Subcutaneous abdominal adipose tissue (tissue), 5 donors: Measurements from ENCODE around the gene TNFSF10.
"Not testable (repeated sequence)": the region's sequence is repeated elsewhere in the genome, so short reads cannot be mapped to it uniquely, and the experiment has no call there.

ENCODE experiments used
- H3K27ac ChIP-seq: one replicate; pipeline ENCODE4 v1.7.0; 2013; ENCODE audit warnings: low read depth, mild to moderate bottlenecking, inconsistent platforms, low read length, moderate library complexity
- H3K27me3 ChIP-seq, 5 donors: one replicate each; pipeline ENCODE4 v1.7.0; 2013; ENCODE audit warnings: low read length in 5 of 5, inconsistent platforms in 1 of 5; ENCODE audit not compliant: control insufficient read depth in 5 of 5, insufficient read depth in 4 of 5
- H3K36me3 ChIP-seq, 5 donors: one replicate each; pipeline ENCODE4 v1.7.0; 2013; ENCODE audit warnings: low read length in 5 of 5; ENCODE audit not compliant: control insufficient read depth in 5 of 5, insufficient read depth in 5 of 5
- H3K4me1 ChIP-seq, 5 donors: one replicate each; pipeline ENCODE4 v1.7.0; 2013; ENCODE audit warnings: low read length in 5 of 5, mild to moderate bottlenecking in 3 of 5, moderate library complexity in 1 of 5; ENCODE audit not compliant: control insufficient read depth in 5 of 5, insufficient read depth in 5 of 5
- H3K4me3 ChIP-seq, 5 donors: one replicate each; pipeline ENCODE4 v1.7.0; 2013; ENCODE audit warnings: low read length in 5 of 5, low read depth in 1 of 5
- H3K9ac ChIP-seq, 5 donors: one replicate each; pipeline ENCODE4 v1.7.0; 2013; ENCODE audit warnings: low read length in 5 of 5, mild to moderate bottlenecking in 4 of 5, moderate library complexity in 3 of 5
- H3K9me3 ChIP-seq, 5 donors: one replicate each; pipeline ENCODE4 v1.7.0; 2013; ENCODE audit warnings: low read length in 5 of 5; ENCODE audit not compliant: control insufficient read depth in 5 of 5
- donor health status: healthy.
- donor health status: healthy.
- donor health status: healthy.
- donor health status: healthy.
- donor health status: healthy.

Gene TNFSF10

DNA sequence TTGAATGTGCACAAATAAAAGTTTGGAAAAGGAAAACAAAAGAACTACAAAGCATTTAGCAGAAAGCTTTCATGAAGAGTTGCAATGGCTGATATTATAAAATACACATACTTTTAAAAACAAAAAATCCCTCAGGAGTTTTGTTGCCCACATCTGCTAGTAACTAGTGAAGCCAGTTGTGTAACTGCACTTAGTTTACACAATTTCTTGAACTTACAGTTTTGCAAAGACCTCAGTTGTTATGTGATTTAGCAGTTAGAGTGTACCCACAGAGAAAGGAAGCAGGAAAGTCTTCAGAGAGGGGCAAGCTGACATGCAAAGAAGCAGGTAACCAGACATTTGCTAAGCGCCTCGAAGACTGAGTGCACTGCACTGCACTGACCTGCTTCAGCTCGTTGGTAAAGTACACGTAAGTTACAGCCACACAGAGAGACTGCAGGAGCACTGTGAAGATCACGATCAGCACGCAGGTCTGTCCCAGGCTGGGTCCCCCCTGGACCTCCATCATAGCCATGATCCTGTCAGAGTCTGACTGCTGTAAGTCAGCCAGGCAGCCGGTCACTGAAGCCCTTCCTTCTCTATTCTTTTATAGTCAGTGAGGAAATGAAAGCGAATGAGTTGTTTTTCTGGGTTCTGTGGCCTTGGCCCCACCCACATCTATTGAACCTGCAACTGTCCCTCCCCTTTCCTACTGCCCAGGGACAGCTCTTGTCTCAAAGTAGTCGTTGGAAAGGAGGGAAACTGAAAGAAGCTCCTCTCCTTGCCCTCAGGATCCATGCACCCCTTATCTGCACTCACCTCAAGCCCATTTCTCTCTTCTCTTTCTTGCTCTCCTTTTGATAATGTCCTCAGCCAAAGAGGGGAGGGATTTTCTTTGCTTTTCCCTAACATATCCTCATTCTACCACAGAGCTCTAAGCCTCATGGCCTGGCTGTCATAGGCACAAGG is at the start of gene TNFSF10:
Gene TNFSF10 (minus strand): TSS at position 560 of the 948 bp plus-strand sequence. CDS start 46 bp downstream, at position 514.
- Histone ChIP-seq H3K27ac (peak within 1 kb of the TSS; percentile 84), H3K9ac (peak within 1 kb of the TSS; percentile 62 to 94 (median 84)), H3K4me1 (peaks cover 1 to 42% (median 34%) of the 10 kb centered on the region in 5 donors), H3K36me3 (peaks cover 0 to 3% (median 0%) of the 10 kb centered on the region in 5 donors), H3K4me3 (peak within 1 kb of the TSS; percentile 87 to 99 (median 96)), H3K27me3 (no peaks in the 10 kb centered on the region), H3K9me3 (no peaks in the 10 kb centered on the region)

DNA sequence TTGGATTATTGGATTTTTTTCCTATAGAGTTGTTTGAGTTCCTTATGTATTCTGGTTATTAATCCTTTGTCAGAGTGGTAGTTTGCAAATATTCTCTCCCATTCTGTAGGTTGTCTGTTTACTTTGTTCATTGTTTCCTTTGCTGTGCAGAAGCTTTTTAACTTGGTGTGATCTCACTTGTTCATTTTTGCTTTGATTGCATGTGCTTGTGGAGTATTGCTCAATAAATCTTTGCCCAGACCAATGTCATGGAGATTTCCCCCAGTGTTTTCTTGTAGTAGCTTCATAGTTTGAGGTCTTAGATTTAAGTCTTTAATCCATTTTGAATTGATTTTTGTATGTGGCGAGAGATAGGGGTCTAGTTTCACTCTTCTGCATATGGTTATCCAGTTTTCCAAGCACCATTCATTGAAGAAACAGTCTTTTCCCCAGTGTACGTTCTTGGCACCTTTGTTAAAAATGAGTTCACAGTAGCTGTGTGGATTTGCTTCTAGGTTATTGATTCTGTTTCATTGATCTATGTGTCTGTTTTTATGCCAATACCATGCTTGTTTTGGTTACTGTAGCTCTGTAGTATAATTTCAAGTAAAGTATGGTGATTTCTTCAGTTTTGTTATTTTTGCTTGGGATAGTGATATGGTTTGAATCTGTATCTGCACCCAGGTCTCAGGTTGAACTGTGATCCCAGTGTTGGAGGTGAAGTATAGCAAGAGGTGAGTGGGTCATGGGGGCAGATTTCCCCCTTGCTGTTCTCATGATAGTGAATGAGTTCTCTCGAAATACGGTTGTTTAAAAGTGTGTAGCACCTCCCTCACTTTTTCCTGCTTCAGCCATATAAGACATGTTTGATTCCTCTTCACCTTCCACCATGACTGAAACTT is 46.1 kb upstream of the TNFSF10 start:
- Histone ChIP-seq H3K27me3 (no peaks in the 10 kb centered on the region), H3K9me3 (peaks cover 0 to 5% (median 0%) of the 10 kb centered on the region in 5 donors), H3K36me3 (no peaks in the 10 kb centered on the region), H3K9ac (no peak overlapping the region), H3K4me1 (peaks cover 0 to 20% (median 11%) of the 10 kb centered on the region in 5 donors), H3K27ac (no peak overlapping the region), H3K4me3 (no peak overlapping the region)

DNA sequence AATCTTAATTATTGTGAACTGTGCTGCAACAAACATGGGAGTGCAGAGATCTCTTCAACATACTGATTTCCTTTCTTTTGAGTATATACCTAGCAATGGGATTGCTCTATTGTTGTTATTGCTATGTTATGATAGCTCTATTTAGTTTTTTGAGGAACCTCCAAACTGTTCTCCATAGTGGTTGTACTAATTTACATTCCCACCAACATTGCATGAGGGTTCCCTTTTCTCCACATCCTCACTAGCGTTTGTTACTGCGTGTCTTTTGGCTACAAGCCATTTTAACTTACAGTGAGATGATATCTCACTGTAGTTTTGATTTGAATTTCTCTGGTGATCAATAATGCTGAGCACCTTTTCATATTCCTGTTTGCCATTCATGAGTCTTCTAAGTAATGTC is 45.5 kb upstream of the TNFSF10 start:
- Histone ChIP-seq H3K9ac (no peak overlapping the region), H3K9me3 (peaks cover 0 to 5% (median 0%) of the 10 kb centered on the region in 5 donors), H3K4me1 (peaks cover 0 to 25% (median 14%) of the 10 kb centered on the region in 5 donors), H3K27ac (no peak overlapping the region), H3K4me3 (no peak overlapping the region), H3K36me3 (no peaks in the 10 kb centered on the region), H3K27me3 (no peaks in the 10 kb centered on the region)

DNA sequence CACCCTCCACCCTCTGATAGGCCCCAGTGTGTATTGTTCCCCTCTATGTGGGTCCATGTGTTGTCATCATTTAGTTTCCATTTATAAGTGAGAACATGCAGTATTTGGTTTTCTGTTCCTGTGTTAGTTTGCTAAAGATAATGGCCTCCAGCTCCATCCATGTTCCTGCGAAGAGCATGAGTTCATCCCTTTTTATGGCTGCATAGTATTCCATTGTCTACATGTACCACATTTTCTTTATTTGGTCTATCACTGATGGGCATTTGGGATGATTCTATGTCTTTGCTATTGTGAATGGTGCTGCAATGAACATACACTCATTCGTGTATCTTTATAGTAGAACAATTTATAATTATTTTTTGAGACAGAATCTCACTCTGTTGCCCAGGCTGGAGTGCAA is 43.6 kb upstream of the TNFSF10 start:
- H3K27me3 ChIP-seq, H3K4me3 ChIP-seq, H3K9ac ChIP-seq, H3K36me3 ChIP-seq, H3K27ac ChIP-seq, H3K9me3 ChIP-seq: not testable (repeated sequence)
- H3K4me1 ChIP-seq, result peaks cover 0 to 36% (median 29%) of the 10 kb centered on the region in 5 donors

DNA sequence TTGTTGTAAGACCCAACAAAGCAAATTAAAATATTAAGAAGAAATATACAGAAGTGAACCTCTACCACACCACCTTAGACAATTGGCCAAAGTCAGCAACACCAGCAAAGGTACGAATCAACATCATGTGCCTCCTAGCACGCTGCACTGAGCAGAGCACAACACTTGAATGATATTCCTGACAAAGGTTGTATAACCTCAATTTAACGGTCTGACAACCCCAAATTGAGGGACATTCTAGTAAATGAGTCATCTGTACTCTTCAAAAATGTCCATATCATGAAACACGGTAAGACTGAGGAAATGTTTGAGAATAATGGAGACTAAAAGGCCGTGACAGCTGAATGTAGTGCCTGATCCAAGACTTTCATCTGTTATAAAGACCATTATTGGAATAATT is 41.3 kb upstream of the TNFSF10 start:
- no peak overlapping the region for H3K4me3 ChIP-seq
- H3K27ac ChIP-seq, result peak overlapping the region; percentile 58
- no peaks in the 10 kb centered on the region for H3K27me3 ChIP-seq
- no peak overlapping the region for H3K9ac ChIP-seq
- no peaks in the 10 kb centered on the region for H3K9me3 ChIP-seq
- H3K4me1 ChIP-seq, result peaks cover 0 to 43% (median 29%) of the 10 kb centered on the region in 5 donors
- H3K36me3 ChIP-seq, result no peaks in the 10 kb centered on the region

DNA sequence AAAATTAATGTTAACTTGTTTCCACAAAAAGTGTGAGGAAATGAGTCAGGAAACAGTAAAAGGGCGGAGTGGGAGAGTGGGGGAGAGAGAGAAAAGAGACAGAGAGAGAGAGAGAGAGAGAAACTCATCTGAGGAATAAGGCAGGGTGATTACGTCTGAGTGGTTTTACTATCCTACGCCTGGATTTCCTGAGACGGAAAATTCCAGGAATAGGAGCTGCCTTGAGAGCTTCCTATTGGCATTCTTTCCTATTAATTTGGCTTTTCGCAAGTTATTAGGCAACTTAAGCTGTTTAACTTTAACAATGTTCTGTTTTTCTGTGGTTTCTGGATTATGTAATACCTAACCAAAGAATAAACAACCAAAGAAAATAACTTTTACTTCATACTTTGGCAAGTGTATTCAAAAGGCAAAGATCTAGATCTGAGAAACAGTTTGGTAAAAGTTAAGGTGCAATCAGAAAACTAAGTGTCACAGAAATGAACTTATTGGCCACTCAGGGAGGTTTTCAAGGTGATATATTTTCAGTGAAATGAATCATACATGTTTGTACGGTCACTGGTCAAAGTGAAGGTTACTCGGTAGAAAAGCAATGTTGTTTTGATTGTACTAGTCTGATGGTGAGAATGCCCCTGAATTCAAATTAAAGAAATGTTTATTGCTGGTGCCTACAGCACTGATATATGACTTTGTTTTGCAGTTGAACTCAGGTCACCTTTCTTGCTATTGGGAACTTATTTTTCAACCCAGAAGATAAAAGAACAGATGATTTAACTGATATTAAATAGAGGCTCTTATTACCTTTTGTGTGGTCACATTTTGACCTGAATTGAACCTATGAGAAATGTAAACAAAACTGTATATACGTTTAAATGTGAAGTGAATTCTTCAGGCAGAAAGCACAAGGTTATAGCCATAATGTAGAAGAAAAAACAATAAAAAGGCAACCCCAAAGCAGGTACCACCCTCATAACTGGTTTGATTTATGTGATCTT is 39.9 kb upstream of the TNFSF10 start:
- H3K9ac ChIP-seq, result peak overlapping the region in 4 of 5 donors; percentile 12 to 48 (median 44)
- no peaks in the 10 kb centered on the region for H3K27me3 ChIP-seq
- H3K9me3 ChIP-seq, result no peaks in the 10 kb centered on the region
- peak overlapping the region; percentile 58 for H3K27ac ChIP-seq
- peak overlapping the region in 4 of 5 donors; percentile 12 to 27 (median 20) for H3K4me3 ChIP-seq
- H3K4me1 ChIP-seq, result peaks cover 0 to 46% (median 33%) of the 10 kb centered on the region in 5 donors
- H3K36me3 ChIP-seq, result no peaks in the 10 kb centered on the region

DNA sequence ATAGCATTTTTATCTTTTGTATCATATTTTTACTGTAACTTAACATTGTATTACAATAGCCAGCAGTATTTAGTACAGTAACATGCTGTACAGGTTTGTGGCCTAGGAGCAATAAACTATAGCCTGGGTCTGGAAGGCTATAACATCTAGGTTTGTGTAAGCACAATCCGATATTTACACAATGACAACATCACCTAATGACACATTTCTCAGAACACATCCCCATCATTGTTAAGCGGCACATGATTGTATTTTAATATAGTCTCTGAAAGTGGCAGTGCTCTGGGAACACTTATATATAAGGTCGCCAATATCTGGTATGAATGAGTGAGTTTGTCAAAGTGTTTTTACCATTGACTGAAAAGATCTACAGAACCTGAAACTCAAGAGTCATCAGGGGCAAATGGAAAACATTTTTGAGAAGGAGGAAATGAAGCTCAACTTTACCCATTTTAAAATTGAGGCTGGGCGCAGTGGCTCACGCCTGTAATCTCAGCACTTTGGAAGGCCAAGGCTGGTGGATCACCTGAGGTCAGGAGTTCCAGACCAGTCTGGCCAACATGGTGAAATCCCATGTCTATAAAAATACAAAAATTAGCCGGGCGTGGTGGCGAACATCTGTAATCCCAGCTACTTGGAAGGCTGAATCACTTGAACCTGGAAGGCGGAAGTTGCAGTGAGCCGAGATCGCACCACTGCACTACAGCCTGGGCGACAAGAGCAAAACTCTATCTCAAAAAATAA is 38.8 kb upstream of the TNFSF10 start:
- Histone ChIP-seq H3K27ac (peak overlapping the region; percentile 58), H3K27me3 (no peaks in the 10 kb centered on the region), H3K4me1 (peaks cover 0 to 54% (median 42%) of the 10 kb centered on the region in 5 donors), H3K4me3 (peak overlapping the region in 2 of 5 donors; percentile 12 to 27), H3K9ac (peak overlapping the region in 2 of 5 donors; percentile 12 to 37), H3K9me3 (no peaks in the 10 kb centered on the region), H3K36me3 (no peaks in the 10 kb centered on the region)

DNA sequence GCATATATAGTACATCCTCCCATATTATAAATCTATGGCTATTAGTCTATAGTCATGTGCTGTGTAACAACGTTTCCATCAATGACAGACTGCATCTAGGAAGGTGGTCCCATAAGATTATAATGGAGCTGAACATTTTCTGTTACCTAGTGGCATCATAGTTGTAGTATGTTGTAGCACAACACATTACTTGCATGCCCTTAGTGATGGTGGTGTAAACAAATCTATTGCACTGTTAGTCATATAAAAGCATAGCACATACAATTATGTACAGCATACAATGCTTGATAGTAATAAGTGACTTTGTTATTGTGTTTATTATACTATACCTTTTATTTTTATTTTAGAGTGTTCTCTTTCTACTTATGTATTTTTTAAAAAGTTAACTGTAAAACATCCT is 37.4 kb upstream of the TNFSF10 start:
- Histone ChIP-seq H3K4me1 (peaks cover 0 to 64% (median 50%) of the 10 kb centered on the region in 5 donors), H3K4me3 (no peak overlapping the region), H3K9ac (no peak overlapping the region), H3K9me3 (no peaks in the 10 kb centered on the region), H3K36me3 (no peaks in the 10 kb centered on the region), H3K27me3 (no peaks in the 10 kb centered on the region), H3K27ac (no peak overlapping the region)
